Peyer's patch (tissue), 4 donors: ENCODE measurements around the gene LGALS7.

ENCODE experiments used
- POLR2A ChIP-seq, 2 donors: fragments of 450-650 bp; IDR thresholded peaks; one replicate each; pipeline ENCODE4 v1.5.1; 2017; ENCODE audit warnings: antibody characterized with exemption in 2 of 2, mild to moderate bottlenecking in 2 of 2, moderate library complexity in 2 of 2
- TF ChIP-seq, protein P1 (sequence below), 6 experiments: fragments of 450-650 bp in 4 of 6; fragments of 200-600 bp in 2 of 6; sonication (generic) in 1 of 6; IDR thresholded peaks; one replicate each; pipeline ENCODE4 v1.5.1; 2017 to 2019; ENCODE audit warnings: antibody characterized with exemption in 6 of 6, mild to moderate bottlenecking in 3 of 6, moderate library complexity in 1 of 6

DNA sequence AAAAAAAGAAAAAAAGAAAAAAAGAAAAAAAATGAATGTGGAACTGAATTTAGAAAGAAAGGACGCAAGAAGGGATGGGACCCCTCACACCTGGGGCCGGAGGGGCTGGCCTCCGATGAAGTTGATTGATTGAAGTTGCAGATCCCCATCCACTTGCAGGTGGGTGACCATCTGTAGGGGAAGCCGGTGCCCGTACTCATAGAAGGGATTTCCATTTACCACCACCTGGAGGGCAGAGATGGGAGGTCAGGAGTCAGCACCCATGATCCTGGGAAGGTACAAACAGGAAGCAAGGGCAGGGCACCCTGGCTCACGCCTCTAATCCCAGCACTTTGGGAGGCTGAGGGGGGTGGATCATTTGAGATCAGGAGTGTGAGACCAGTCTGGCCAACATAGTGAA is 33.1 kb upstream of the LGALS7 start:
- TF ChIP-seq, protein P1, sequence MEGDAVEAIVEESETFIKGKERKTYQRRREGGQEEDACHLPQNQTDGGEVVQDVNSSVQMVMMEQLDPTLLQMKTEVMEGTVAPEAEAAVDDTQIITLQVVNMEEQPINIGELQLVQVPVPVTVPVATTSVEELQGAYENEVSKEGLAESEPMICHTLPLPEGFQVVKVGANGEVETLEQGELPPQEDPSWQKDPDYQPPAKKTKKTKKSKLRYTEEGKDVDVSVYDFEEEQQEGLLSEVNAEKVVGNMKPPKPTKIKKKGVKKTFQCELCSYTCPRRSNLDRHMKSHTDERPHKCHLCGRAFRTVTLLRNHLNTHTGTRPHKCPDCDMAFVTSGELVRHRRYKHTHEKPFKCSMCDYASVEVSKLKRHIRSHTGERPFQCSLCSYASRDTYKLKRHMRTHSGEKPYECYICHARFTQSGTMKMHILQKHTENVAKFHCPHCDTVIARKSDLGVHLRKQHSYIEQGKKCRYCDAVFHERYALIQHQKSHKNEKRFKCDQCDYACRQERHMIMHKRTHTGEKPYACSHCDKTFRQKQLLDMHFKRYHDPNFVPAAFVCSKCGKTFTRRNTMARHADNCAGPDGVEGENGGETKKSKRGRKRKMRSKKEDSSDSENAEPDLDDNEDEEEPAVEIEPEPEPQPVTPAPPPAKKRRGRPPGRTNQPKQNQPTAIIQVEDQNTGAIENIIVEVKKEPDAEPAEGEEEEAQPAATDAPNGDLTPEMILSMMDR (IDR thresholded peaks at IDR 0.05): no peak
- TF ChIP-seq POLR2A (IDR thresholded peaks at IDR 0.05): no peak
